Panc1 (cell line): ENCODE data around the gene FBXL14. TPM values are rescaled to one million over a fixed set of nuclear protein-coding genes. Genes with fewer than 3 reads are reported as not detected.

Experiments
- ATAC-seq: fragments of 200-7000 bp; cut with Tn5 transposase; 2 replicates; pipeline ENCODE4 v1.9.1; 2020; ENCODE audit warnings: mild to moderate bottlenecking, moderate library complexity
- BruUV-seq: library from RNA; stranded (reverse); fragments of 400-500 nt; replicated peaks from 2 replicates; lab custom pipeline; 2021; lab: Mats Ljungman, UMichigan
- CTCF ChIA-PET: fragments of 300-600 bp; sonication (Branson Sonifier 250); formaldehyde crosslinking; loops from one replicate; lab custom pipeline; 2022; ENCODE audit warnings: antibody characterized with exemption; lab: Charles Lee
- POLR2A ChIA-PET: fragments of 300-600 bp; sonication (Branson Sonifier 250); formaldehyde crosslinking; loops from one replicate; lab custom pipeline; 2022; ENCODE audit warnings: antibody characterized with exemption; lab: Charles Lee
- DNase-seq: peaks from one replicate; pipeline ENCODE4 v3.0.0-alpha.2; 2010; ENCODE audit warnings: low read depth, low spot score
- H3K27ac ChIP-seq: 2 replicates; pipeline ENCODE4 v1.5.1; 2011; ENCODE audit warnings: mild to moderate bottlenecking, low read length, inconsistent platforms
- H3K27me3 ChIP-seq: fragments of 200-500 bp; sonication (Bioruptor generic); 2 replicates; pipeline ENCODE4 v1.6.0; 2014; ENCODE audit warnings: low read length, inconsistent platforms; ENCODE audit not compliant: control insufficient read depth, insufficient read depth
- H3K36me3 ChIP-seq: fragments of 200-500 bp; sonication (Bioruptor generic); 2 replicates; pipeline ENCODE4 v1.5.1; 2014; ENCODE audit warnings: inconsistent platforms, mild to moderate bottlenecking, low read length, moderate library complexity; ENCODE audit not compliant: control insufficient read depth, insufficient read depth
- H3K4me1 ChIP-seq: 2 replicates; pipeline ENCODE4 v1.5.1; 2011; ENCODE audit warnings: inconsistent platforms, mild to moderate bottlenecking, low read length, moderate library complexity; ENCODE audit not compliant: control insufficient read depth, insufficient read depth
- H3K4me3 ChIP-seq, 2 experiments: 2 replicates each; pipeline ENCODE4 v1.5.1; 2011 to 2012; ENCODE audit warnings: low read depth in 2 of 2, low read length in 2 of 2, mild to moderate bottlenecking in 2 of 2, inconsistent platforms in 1 of 2, moderate library complexity in 1 of 2
- H3K9me3 ChIP-seq: fragments of 200-500 bp; sonication (Bioruptor generic); 2 replicates; pipeline ENCODE4 v1.5.1; 2014; ENCODE audit warnings: low read depth, mild to moderate bottlenecking, inconsistent platforms, low read length, moderate library complexity; ENCODE audit not compliant: control insufficient read depth, insufficient read depth
- CTCF ChIP-seq: fragments of 450-650 bp; IDR thresholded peaks from 2 replicates; pipeline ENCODE4 v1.5.1; 2017; ENCODE audit warnings: mild to moderate bottlenecking
- REST ChIP-seq, 2 experiments: IDR thresholded peaks; 2 replicates each; pipeline ENCODE4 v1.6.1; 2011 to 2012; ENCODE audit warnings: low read depth in 2 of 2, control low read depth in 1 of 2, low read length in 1 of 2, mild to moderate bottlenecking in 1 of 2, moderate library complexity in 1 of 2; ENCODE audit not compliant: insufficient read depth in 1 of 2
- SIN3A ChIP-seq: IDR thresholded peaks from 2 replicates; pipeline ENCODE4 v1.6.1; 2012; ENCODE audit warnings: low read depth, mild to moderate bottlenecking, low read length, moderate library complexity, borderline replicate concordance; ENCODE audit not compliant: insufficient read depth
- TCF7L2 ChIP-seq: IDR thresholded peaks from 2 replicates; pipeline ENCODE4 v1.6.1; 2011; ENCODE audit warnings: mild to moderate bottlenecking, low read depth, low read length, inconsistent platforms
- in situ Hi-C: cut with HindIII; loops from 2 replicates; pipeline ENCODE4 v1.10.0; 2016; ENCODE audit warnings: low sequenced_read_pairs, low pct_unique_long_range_greater_than_20kb
- intact Hi-C: fragments of 100-400 bp; cut with micrococcal nuclease; formaldehyde crosslinking; loops from one replicate; pipeline ENCODE4 v1.10.0; 2022; ENCODE audit not compliant: unreplicated experiment
- total RNA-seq: library from RNA; stranded (reverse); gene quantifications from one replicate; pipeline ENCODE4 v1.2.1, GENCODE V29; 2021; ENCODE audit not compliant: unreplicated experiment

Gene FBXL14
- total RNA-seq, 1 experiment from 2014 or later = 15.1 TPM

- ChIA-PET POLR2A (interaction anchor here (1.0 kb wide), 1 partner anchor 74 kb away, joined by 3 read pairs; no protein-coding TSS in a partner anchor), CTCF (no interaction called here)
- Histone ChIP-seq H3K27me3 (no peaks in the 10 kb centered on the region), H3K4me3 (no peak overlapping the region), H3K4me1 (peaks cover 16% of the 10 kb centered on the region), H3K36me3 (no peaks in the 10 kb centered on the region), H3K9me3 (no peaks in the 10 kb centered on the region), H3K27ac (0 out of 2 replicates have a peak overlapping the region, but pooled peaks have one; percentile 23)
- intact Hi-C loops = no loop called here
- DNase-seq (peak; percentile 33), ATAC-seq (peak; percentile 89)
- peak; percentile 74 for TF ChIP-seq TCF7L2
- TF ChIP-seq CTCF = no peak
- no peak for TF ChIP-seq SIN3A
- in situ Hi-C loops = no loop called here
- BruUV-seq = no TSS peak
Measured at GRCh38 chr12:1518591-1519516, 75.5 kb downstream of the FBXL14 start.

- Histone ChIP-seq H3K4me3 (no peak overlapping the region), H3K9me3 (no peaks in the 10 kb centered on the region), H3K27ac (peak overlapping the region; percentile 34; the same call in 1 of the 2 replicates), H3K36me3 (no peaks in the 10 kb centered on the region), H3K4me1 (peaks cover 16% of the 10 kb centered on the region), H3K27me3 (no peaks in the 10 kb centered on the region)
- no peak for DNase-seq
- POLR2A ChIA-PET = interaction anchor here (1.0 kb wide), 1 partner anchor 75 kb away, joined by 3 read pairs; no protein-coding TSS in a partner anchor
- TF ChIP-seq SIN3A (no peak), REST (IDR thresholded peaks at IDR 0.05; ENCODE audit: insufficient read depth in 1 of 2, low read depth in 2 of 2, low read length in 1 of 2) (no peak), CTCF (no peak)
- no TSS peak for BruUV-seq
- in situ Hi-C loops (no loop called here), intact Hi-C loops (no loop called here)
- CTCF ChIA-PET = interaction anchor here (0.6 kb wide), 1 partner anchor 10 kb away, joined by 11 read pairs; no protein-coding TSS in a partner anchor
- no peak for ATAC-seq
Measured at GRCh38 chr12:1517734-1518525, 76.5 kb downstream of the FBXL14 start.
